Calu3 (cell line): Measurements from ENCODE around the gene PSG4. TPM values are rescaled to one million over a fixed set of nuclear protein-coding genes. Genes with fewer than 3 reads are reported as not detected.
"Not testable (repeated sequence)": the region's sequence is repeated elsewhere in the genome, so short reads cannot be mapped to it uniquely, and the experiment has no call there.

Experiments used
- Bru-seq: library from RNA; stranded (reverse); fragments of 400-500 nt; gene quantifications from one replicate; lab custom pipeline; 2021; lab: Mats Ljungman, UMichigan
- BruChase-seq, 2 experiments: library from RNA; stranded (reverse); fragments of 400-500 nt; gene quantifications; one replicate each; lab custom pipeline; 2021; lab: Mats Ljungman, UMichigan
- BruUV-seq: library from RNA; stranded (reverse); fragments of 400-500 nt; replicated peaks from 2 replicates; lab custom pipeline; 2021; lab: Mats Ljungman, UMichigan
- CTCF ChIA-PET: fragments of 300-600 bp; sonication (Branson Sonifier 250); formaldehyde crosslinking; loops from one replicate; lab custom pipeline; 2022; ENCODE audit warnings: antibody characterized with exemption; lab: Charles Lee
- DNase-seq: peaks from one replicate; pipeline ENCODE4 v3.0.0; 2022
- H3K27ac Mint-ChIP-seq: one replicate; pipeline ENCODE4 v1.8.0; 2022; ENCODE audit warnings: mixed read lengths; ENCODE audit not compliant: unreplicated experiment
- H3K27me3 Mint-ChIP-seq: one replicate; pipeline ENCODE4 v1.8.0; 2022; ENCODE audit warnings: mixed read lengths; ENCODE audit not compliant: unreplicated experiment
- H3K36me3 Mint-ChIP-seq: one replicate; pipeline ENCODE4 v1.8.0; 2022; ENCODE audit warnings: mild to moderate bottlenecking, moderate library complexity, mixed read lengths; ENCODE audit not compliant: insufficient read depth, unreplicated experiment
- H3K4me1 Mint-ChIP-seq: one replicate; pipeline ENCODE4 v1.8.0; 2022; ENCODE audit warnings: mild to moderate bottlenecking, low read depth, mixed read lengths; ENCODE audit not compliant: unreplicated experiment
- H3K4me3 Mint-ChIP-seq: one replicate; pipeline ENCODE4 v1.8.0; 2022; ENCODE audit warnings: mild to moderate bottlenecking, low read depth, moderate library complexity, mixed read lengths; ENCODE audit not compliant: unreplicated experiment
- H3K9me3 Mint-ChIP-seq: one replicate; pipeline ENCODE4 v1.8.0; 2022; ENCODE audit warnings: low read depth, mixed read lengths; ENCODE audit not compliant: unreplicated experiment
- intact Hi-C: fragments of 100-400 bp; cut with micrococcal nuclease; formaldehyde crosslinking; loops from one replicate; pipeline ENCODE4 v1.10.0; 2022; ENCODE audit not compliant: unreplicated experiment
- long read RNA-seq: library from polyadenylated mRNA; stranded (forward); transcript quantifications from one replicate; pipeline ENCODE4 v2.0.0, GENCODE V29; 2022
- total RNA-seq: library from RNA; stranded (reverse); gene quantifications from 2 replicates; pipeline ENCODE4 v1.2.3, GENCODE V29; 2022

The PSG4 gene
- total RNA-seq (11.2 and 11.9 TPM in 2 replicates), Bru-seq, nascent RNA (percentile 55 among the genes with signal in this experiment), BruChase-seq, experiment 1, labeled RNA remaining after a 6-hour chase (percentile 55 among the genes with signal in this experiment), BruChase-seq, experiment 2, labeled RNA remaining after a 2-hour chase (percentile 51 among the genes with signal in this experiment)
- long read RNA-seq, partial matches to known transcripts: 18 of 36 reads
- long read RNA-seq, other reads (novel, unspliced or antisense): 13 of 36 reads

DNA sequence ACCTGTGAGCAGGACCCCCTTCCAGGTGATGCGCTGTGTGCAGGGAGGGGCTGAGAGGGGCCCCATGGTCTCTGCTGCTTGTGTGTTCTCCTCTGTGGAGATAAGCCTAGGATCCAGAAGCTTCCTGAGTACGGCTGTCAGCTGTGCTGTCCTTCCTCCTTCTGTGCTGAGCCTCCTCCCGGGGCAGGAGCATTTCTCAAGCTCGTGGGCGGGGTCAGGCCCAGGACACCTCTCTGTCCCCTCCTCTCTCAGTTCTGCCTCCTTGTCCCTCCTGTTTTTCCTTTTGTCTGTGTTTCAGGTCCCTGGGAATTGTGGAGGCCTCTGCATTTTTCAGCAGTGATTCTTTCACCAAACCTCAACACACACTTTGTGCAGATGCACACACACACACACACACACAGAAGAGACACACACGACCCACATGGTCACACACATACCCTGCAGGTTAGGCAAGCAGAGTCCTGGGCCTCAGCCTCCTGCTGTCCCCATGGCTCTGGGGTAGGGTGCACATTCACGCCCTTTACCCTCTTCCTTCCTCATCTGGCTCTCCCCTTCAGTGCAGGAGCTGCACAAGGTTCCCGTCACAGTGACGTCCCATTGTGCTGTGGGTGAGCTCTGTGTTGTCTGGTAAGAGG, at the start of gene PSG4:
TSS of gene PSG4 (minus strand) at position 168 of the 635 bp plus-strand sequence. CDS start at position 66, 102 bp downstream.
- Mint-ChIP-seq H3K27ac (peak within 1 kb of the TSS; percentile 43), H3K36me3 (peaks cover 35% of the 10 kb centered on the region), H3K4me3 (peak within 1 kb of the TSS; percentile 29), H3K4me1 (peaks cover 77% of the 10 kb centered on the region)
- intact Hi-C loops: loop anchor here (10.0 kb wide), 1 partner anchor 219 kb away; no protein-coding TSS in a partner anchor
- DNase-seq: peak; percentile 55
- H3K9me3 Mint-ChIP-seq, H3K27me3 Mint-ChIP-seq, BruUV-seq: not testable (repeated sequence)
- CTCF ChIA-PET: interaction anchor here (0.7 to 1.5 kb wide), 5 partner anchors 14 to 1840 kb away, joined by 3 to 5 read pairs (median 3); no protein-coding TSS in a partner anchor

DNA sequence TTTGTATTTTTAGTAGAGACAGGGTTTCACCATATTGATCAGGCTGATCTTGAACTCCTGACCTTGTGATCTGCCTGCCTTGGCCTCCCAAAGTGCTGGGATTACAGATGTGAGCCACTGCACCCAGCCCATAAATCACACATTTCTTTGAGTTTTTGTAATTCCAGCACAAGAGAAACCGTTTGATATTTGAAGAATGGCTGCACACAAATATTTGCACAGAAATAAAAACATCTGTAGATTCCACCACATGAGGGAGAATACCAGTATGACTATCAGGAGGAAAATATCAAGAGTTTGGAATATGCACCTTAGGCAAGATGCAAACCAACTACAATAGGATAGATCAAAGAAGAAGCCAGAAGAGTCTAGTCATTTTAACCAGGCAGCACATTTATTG, 46.0 kb upstream of the PSG4 start:
- H3K4me3 Mint-ChIP-seq, CTCF ChIA-PET, DNase-seq, H3K27me3 Mint-ChIP-seq, intact Hi-C loops, H3K9me3 Mint-ChIP-seq, H3K27ac Mint-ChIP-seq, BruUV-seq, H3K36me3 Mint-ChIP-seq, H3K4me1 Mint-ChIP-seq: not testable (repeated sequence)

DNA sequence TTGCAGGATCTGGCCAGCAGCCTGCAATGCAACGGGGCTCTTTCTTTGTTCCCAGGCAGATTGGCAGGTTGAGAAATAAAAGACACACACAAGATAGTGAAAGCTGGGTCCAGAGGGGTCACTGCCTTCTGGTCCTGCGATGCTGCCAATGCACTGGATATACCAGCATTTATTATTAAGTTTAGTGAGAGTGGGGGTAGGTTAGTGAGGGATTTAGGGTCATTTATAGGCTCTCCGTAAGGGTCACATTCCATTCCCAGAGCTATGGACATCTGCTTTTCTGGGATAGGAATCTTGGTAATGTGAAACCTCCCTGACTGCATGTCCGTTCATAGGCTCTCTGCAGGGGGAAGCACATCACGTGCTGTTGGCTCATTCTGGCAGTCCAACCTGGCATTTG, 44.9 kb upstream of the PSG4 start:
- DNase-seq, BruUV-seq, H3K4me3 Mint-ChIP-seq, H3K27me3 Mint-ChIP-seq, CTCF ChIA-PET, H3K4me1 Mint-ChIP-seq, H3K27ac Mint-ChIP-seq, intact Hi-C loops, H3K9me3 Mint-ChIP-seq, H3K36me3 Mint-ChIP-seq: not testable (repeated sequence)

DNA sequence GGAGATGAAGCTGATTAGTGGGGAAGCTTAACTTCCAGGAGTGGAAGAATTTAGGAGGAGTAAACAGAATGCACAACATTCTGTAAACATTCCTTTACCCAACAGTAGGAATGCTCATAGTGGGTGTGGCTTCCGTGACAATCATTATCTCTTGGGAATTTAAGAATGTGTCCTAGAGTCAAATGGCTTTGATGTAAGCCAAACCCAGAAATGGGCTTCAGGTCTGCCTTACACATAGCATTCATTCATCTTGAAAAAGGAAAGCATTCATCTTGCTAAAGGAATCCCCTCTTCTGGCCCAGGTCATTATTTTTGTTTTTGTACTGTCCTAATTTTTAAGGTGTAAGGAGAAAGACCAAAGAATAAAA, 43.2 kb upstream of the PSG4 start:
- CTCF ChIA-PET, H3K4me3 Mint-ChIP-seq, H3K27ac Mint-ChIP-seq, BruUV-seq, H3K4me1 Mint-ChIP-seq, H3K27me3 Mint-ChIP-seq, H3K36me3 Mint-ChIP-seq, DNase-seq, intact Hi-C loops, H3K9me3 Mint-ChIP-seq: not testable (repeated sequence)

DNA sequence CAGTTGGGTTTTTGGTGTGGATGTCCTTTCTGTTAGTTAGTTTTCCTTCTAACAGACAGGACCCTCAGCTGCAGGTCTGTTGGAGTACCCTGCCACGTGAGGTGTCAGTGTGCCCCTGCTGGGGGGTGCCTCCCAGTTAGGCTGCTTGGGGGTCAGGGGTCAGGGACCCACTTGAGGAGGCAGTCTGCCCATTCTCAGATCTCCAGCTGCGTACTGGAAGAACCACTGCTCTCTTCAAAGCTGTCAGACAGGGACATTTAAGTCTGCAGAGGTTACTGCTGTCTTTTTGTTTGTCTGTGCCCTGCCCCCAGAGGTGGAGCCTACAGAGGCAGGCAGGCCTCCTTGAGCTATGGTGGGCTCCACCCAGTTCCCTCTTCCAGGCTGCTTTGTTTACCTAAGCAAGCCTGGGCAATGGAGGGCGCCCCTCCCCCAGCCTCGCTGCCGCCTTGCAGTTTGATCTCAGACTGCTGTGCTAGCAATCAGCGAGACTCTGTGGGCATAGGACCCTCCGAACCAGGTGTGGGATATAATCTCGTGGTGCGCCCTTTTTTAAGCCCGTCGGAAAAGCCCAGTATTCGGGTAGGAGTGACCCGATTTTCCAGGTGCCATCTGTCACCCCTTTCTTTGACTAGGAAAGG, 41.9 kb upstream of the PSG4 start:
- H3K9me3 Mint-ChIP-seq, DNase-seq, H3K4me1 Mint-ChIP-seq, H3K36me3 Mint-ChIP-seq, CTCF ChIA-PET, BruUV-seq, H3K27ac Mint-ChIP-seq, H3K4me3 Mint-ChIP-seq, intact Hi-C loops, H3K27me3 Mint-ChIP-seq: not testable (repeated sequence)

DNA sequence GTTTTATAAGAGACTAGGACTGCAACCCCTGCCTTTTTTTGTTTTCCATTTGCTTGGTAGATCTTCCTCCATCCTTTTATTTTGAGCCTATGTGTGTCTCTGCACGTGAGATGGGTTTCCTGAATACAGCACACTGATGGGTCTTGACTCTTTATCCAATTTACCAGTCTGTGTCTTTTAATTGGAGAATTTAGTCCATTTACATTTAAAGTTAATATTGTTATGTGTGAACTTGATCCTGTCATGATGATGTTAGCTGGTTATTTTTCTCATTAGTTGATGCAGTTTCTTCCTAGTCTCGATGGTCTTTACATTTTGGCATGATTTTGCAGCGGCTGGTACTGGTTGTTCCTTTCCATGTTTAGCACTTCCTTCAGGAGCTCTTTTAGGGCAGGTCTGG, 40.4 kb upstream of the PSG4 start:
- intact Hi-C loops, H3K27me3 Mint-ChIP-seq, H3K27ac Mint-ChIP-seq, H3K36me3 Mint-ChIP-seq, DNase-seq, BruUV-seq, CTCF ChIA-PET, H3K4me3 Mint-ChIP-seq, H3K9me3 Mint-ChIP-seq, H3K4me1 Mint-ChIP-seq: not testable (repeated sequence)

DNA sequence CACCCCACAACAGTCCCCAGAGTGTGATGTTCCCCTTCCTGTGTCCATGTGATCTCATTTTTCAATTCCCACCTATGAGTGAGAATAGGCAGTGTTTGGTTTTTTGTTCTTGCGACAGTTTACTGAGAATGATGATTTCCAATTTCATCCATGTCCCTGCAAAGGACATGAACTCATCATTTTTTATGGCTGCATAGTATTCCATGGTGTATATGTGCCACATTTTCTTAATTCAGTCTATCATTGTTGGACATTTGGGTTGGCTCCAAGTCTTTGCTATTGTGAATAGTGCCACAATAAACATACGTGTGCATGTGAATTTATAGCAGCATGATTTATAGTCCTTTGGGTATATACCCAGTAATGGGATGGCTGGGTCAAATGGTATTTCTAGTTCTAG, 36.8 kb upstream of the PSG4 start:
- BruUV-seq, CTCF ChIA-PET: not testable (repeated sequence)

DNA sequence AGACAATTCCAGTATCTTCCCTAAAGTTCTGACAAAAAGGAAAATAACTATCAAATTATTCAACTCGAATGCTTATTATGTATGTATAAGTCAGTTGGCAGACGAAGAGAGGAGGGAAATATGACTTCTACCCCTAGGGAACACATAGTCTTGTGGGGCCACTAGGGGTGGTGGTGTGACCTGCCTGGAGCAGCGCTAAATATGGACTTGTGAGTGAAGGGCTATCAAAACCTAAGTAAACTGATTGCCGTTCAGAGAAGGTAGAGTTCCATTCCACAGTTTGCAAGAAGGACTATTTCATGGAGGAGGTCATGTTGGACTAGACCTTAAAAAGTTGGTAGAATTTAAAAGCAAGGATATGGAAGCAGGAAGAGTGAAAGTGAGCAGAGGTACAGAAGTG, 32.8 kb upstream of the PSG4 start:
- H3K4me3 Mint-ChIP-seq, BruUV-seq, CTCF ChIA-PET, H3K36me3 Mint-ChIP-seq, intact Hi-C loops, H3K27me3 Mint-ChIP-seq, DNase-seq, H3K27ac Mint-ChIP-seq: not testable (repeated sequence)
- Mint-ChIP-seq H3K4me1 (peaks cover 17% of the 10 kb centered on the region), H3K9me3 (peaks cover 16% of the 10 kb centered on the region)

More for the DNA sequence above, 36.8 kb upstream of the PSG4 start:
- H3K9me3 Mint-ChIP-seq: peaks cover 13% of the 10 kb centered on the region
- intact Hi-C loops, H3K4me3 Mint-ChIP-seq, H3K27ac Mint-ChIP-seq, DNase-seq, H3K27me3 Mint-ChIP-seq, H3K36me3 Mint-ChIP-seq, H3K4me1 Mint-ChIP-seq: not testable (repeated sequence)

DNA sequence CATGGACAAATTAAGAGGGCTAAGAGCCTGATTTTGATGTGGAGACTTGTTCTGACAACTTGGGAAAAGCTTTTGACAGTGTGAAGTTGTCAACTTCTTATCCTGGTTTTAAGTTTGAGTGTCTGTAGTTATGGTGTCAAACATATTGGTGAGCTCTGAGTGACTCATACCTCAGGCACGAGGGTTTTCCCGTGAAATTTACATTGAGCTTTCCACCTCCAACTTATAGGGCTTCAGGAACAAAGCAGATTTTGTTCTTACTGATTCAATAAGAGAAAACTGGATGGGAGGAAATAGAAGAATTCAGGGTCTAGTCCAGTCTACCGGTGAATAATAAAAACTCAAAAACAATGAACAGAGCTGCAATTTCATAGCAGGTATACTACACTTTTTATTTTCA, 30.2 kb upstream of the PSG4 start:
- Mint-ChIP-seq H3K4me1 (peaks cover 17% of the 10 kb centered on the region), H3K9me3 (peaks cover 13% of the 10 kb centered on the region), H3K27ac (peak overlapping the region; percentile 56)
- peak; percentile 50 for DNase-seq
- H3K27me3 Mint-ChIP-seq, BruUV-seq, H3K36me3 Mint-ChIP-seq, H3K4me3 Mint-ChIP-seq: not testable (repeated sequence)
- intact Hi-C loops: loop anchor here (2.0 kb wide), 1 partner anchor 29 kb away; no protein-coding TSS in a partner anchor
- CTCF ChIA-PET: interaction anchor here (0.5 kb wide), 1 partner anchor 23 kb away, joined by 3 read pairs; no protein-coding TSS in a partner anchor
